ENCODE data around the gene DCTPP1. TPM values are rescaled to one million over a fixed set of nuclear protein-coding genes. Genes with fewer than 3 reads are reported as not detected.

Gene DCTPP1
- total RNA-seq, 1 donor from 2014 or later, result 54.8 TPM

- no peak for DNase-seq (ENCODE audit: low read depth in 2 of 2)
Measured at GRCh38 chr16:30382111-30382881, 47.5 kb downstream of the DCTPP1 start, which contains the start of gene SEPTIN1. Gene SEPTIN1 (minus strand): TSS chr16:30382561. CDS start chr16:30382542, 19 bp downstream.

- DNase-seq (ENCODE audit: low read depth in 2 of 2), result no peak
Measured at GRCh38 chr16:30381291-30382041, 48.4 kb downstream of the DCTPP1 start.

GRCh38 chr16:30380803-30381208, 49.0 kb downstream of the DCTPP1 start:
- no peak for DNase-seq (ENCODE audit: low read depth in 2 of 2)

GRCh38 chr16:30380072-30380802, 49.6 kb downstream of the DCTPP1 start:
- no peak for DNase-seq (ENCODE audit: low read depth in 2 of 2)

- no peak for DNase-seq (ENCODE audit: low read depth in 2 of 2)
Measured at GRCh38 chr16:30379158-30379783, 50.6 kb downstream of the DCTPP1 start.

GRCh38 chr16:30378236-30379157, 51.3 kb downstream of the DCTPP1 start:
- peak; percentile 98 to 99 for DNase-seq (ENCODE audit: low read depth in 2 of 2)

- DNase-seq (ENCODE audit: low read depth in 2 of 2), result peak; percentile 93 to 95
Measured at GRCh38 chr16:30377812-30378235, 52.0 kb downstream of the DCTPP1 start.

GRCh38 chr16:30377050-30377811, 52.6 kb downstream of the DCTPP1 start:
- DNase-seq (ENCODE audit: low read depth in 2 of 2), result no peak

GRCh38 chr16:30376461-30376902, 53.3 kb downstream of the DCTPP1 start:
- no peak for DNase-seq (ENCODE audit: low read depth in 2 of 2)

GRCh38 chr16:30375864-30376263, 54.0 kb downstream of the DCTPP1 start:
- no peak for DNase-seq (ENCODE audit: low read depth in 2 of 2)

GRCh38 chr16:30374538-30374937, 55.3 kb downstream of the DCTPP1 start, which contains the start of gene MYL11:
Gene MYL11 (plus strand): TSS chr16:30374802. CDS start chr16:30374858, 56 bp downstream.
- DNase-seq (ENCODE audit: low read depth in 2 of 2), result no peak

Other genes starting within 250 kb of the DCTPP1 start
- gene CORO1A, start 246.4 kb downstream of the DCTPP1 start, total RNA-seq, result 0.79 and 1.5 TPM in 2 replicates
- gene BOLA2B, start 236.4 kb downstream of the DCTPP1 start, total RNA-seq, result 20.4 and 25.3 TPM in 2 replicates
- 35.9 and 44.2 TPM in 2 replicates for gene SLX1A, start 236.2 kb downstream of the DCTPP1 start, total RNA-seq
- gene SULT1A3, start 230.8 kb downstream of the DCTPP1 start, total RNA-seq, result 1.1 and 2.2 TPM in 2 replicates
- gene NPIPB13, start 181.6 kb downstream of the DCTPP1 start, total RNA-seq, result 0.22 and 0.60 TPM in 2 replicates
- gene CD2BP2, start 74.7 kb downstream of the DCTPP1 start, total RNA-seq, result 31.6 and 31.9 TPM in 2 replicates
- gene TBC1D10B, start 59.5 kb downstream of the DCTPP1 start, total RNA-seq, result 16.6 and 22.4 TPM in 2 replicates
- gene MYL11, start 55.2 kb downstream of the DCTPP1 start, total RNA-seq, result not detected in 2 replicates
- 0.20 TPM in 1 of 2 replicates, not detected in the other for gene SEPTIN1, start 47.5 kb downstream of the DCTPP1 start, total RNA-seq
- gene ZNF48, start 34.6 kb downstream of the DCTPP1 start, total RNA-seq, result 11.1 and 11.6 TPM in 2 replicates
- gene ZNF771, start 22.4 kb downstream of the DCTPP1 start, total RNA-seq, result 8.3 and 10.5 TPM in 2 replicates
- 11.8 and 17.9 TPM in 2 replicates for gene SEPHS2, start 15.8 kb upstream of the DCTPP1 start, total RNA-seq
- gene ITGAL, start 42.7 kb upstream of the DCTPP1 start, total RNA-seq, result not detected in 2 replicates
- 11.3 and 17.9 TPM in 2 replicates for gene ZNF768, start 96.5 kb upstream of the DCTPP1 start, total RNA-seq
- 4.8 and 7.7 TPM in 2 replicates for gene ZNF747, start 104.8 kb upstream of the DCTPP1 start, total RNA-seq
- 2.0 and 3.2 TPM in 2 replicates for gene ZNF764, start 128.3 kb upstream of the DCTPP1 start, total RNA-seq
- 5.0 and 5.4 TPM in 2 replicates for gene ZNF688, start 141.7 kb upstream of the DCTPP1 start, total RNA-seq
- 5.4 and 9.9 TPM in 2 replicates for gene ZNF785, start 155.7 kb upstream of the DCTPP1 start, total RNA-seq
- 3.1 and 4.0 TPM in 2 replicates for gene ZNF689, start 180.4 kb upstream of the DCTPP1 start, total RNA-seq
- gene PRR14, start 220.9 kb upstream of the DCTPP1 start, total RNA-seq, result 4.1 and 4.4 TPM in 2 replicates
- 7.8 and 13.3 TPM in 2 replicates for gene FBRS, start 228.4 kb upstream of the DCTPP1 start, total RNA-seq